GM23338 (cell line): ENCODE results near the gene KAZN. TPM values are rescaled to one million over a fixed set of nuclear protein-coding genes. Genes with fewer than 3 reads are reported as not detected.

Experiments used
- ATAC-seq: fragments of 200-7000 bp; cut with Tn5 transposase; 3 replicates; pipeline ENCODE4 v1.9.1; 2020
- DNase-seq: peaks from one replicate; pipeline ENCODE4 v3.0.0-alpha.2; 2015; ENCODE audit warnings: low spot score
- H2AFZ ChIP-seq: fragments of 200-600 bp; sonication (generic); 2 replicates; pipeline ENCODE4 v1.8.0; 2016; ENCODE audit warnings: antibody characterized with exemption, mild to moderate bottlenecking, moderate library complexity
- H3F3A ChIP-seq: fragments of 200-600 bp; sonication (generic); replicated peaks from 2 replicates; pipeline ENCODE4 v1.8.0; 2017; ENCODE audit warnings: antibody characterized with exemption, mixed run types, low read depth
- H3K27ac ChIP-seq: fragments of 200-600 bp; sonication (generic); 2 replicates; pipeline ENCODE4 v1.6.1; 2016; ENCODE audit warnings: low read depth
- H3K27me3 ChIP-seq: fragments of 200-600 bp; sonication (generic); 2 replicates; pipeline ENCODE4 v1.8.0; 2016; ENCODE audit warnings: mild to moderate bottlenecking, mixed run types, moderate library complexity; ENCODE audit not compliant: insufficient read depth
- H3K36me3 ChIP-seq: fragments of 200-600 bp; sonication (generic); 2 replicates; pipeline ENCODE4 v1.8.0; 2016; ENCODE audit warnings: mild to moderate bottlenecking; ENCODE audit not compliant: insufficient read depth
- H3K4me1 ChIP-seq: fragments of 200-600 bp; sonication (generic); 2 replicates; pipeline ENCODE4 v1.8.0; 2016; ENCODE audit warnings: mild to moderate bottlenecking, moderate library complexity; ENCODE audit not compliant: insufficient read depth
- H3K4me2 ChIP-seq: fragments of 200-600 bp; sonication (generic); 2 replicates; pipeline ENCODE4 v1.7.1; 2017; ENCODE audit warnings: mixed run types
- H3K4me3 ChIP-seq: fragments of 200-600 bp; sonication (generic); 2 replicates; pipeline ENCODE4 v1.6.1; 2016; ENCODE audit warnings: mixed run types
- H3K79me2 ChIP-seq: fragments of 200-600 bp; sonication (generic); replicated peaks from 2 replicates; pipeline ENCODE4 v1.8.0; 2017; ENCODE audit warnings: mild to moderate bottlenecking; ENCODE audit not compliant: insufficient read depth
- H3K9me2 ChIP-seq: fragments of 200-600 bp; sonication (generic); 2 replicates; pipeline ENCODE4 v1.8.0; 2017; ENCODE audit not compliant: insufficient read depth
- H4K20me1 ChIP-seq: fragments of 200-600 bp; sonication (generic); replicated peaks from 2 replicates; pipeline ENCODE4 v1.8.0; 2017; ENCODE audit warnings: mild to moderate bottlenecking; ENCODE audit not compliant: insufficient read depth
- H3K27ac Mint-ChIP-seq: 2 replicates; pipeline ENCODE4 v1.8.0; 2020; ENCODE audit warnings: inconsistent platforms, mild to moderate bottlenecking, moderate library complexity, mixed read lengths
- H3K27me3 Mint-ChIP-seq: 3 replicates; pipeline ENCODE4 v1.8.0; 2022; ENCODE audit warnings: low read depth, mild to moderate bottlenecking, moderate library complexity, mixed read lengths, inconsistent platforms; ENCODE audit not compliant: insufficient read depth, poor library complexity
- H3K36me3 Mint-ChIP-seq: 3 replicates; pipeline ENCODE4 v1.8.0; 2021; ENCODE audit warnings: low read depth, mild to moderate bottlenecking, inconsistent platforms, moderate library complexity, mixed read lengths
- H3K4me1 Mint-ChIP-seq: 3 replicates; pipeline ENCODE4 v1.8.0; 2020; ENCODE audit warnings: mild to moderate bottlenecking, inconsistent platforms, mixed read lengths
- H3K4me3 Mint-ChIP-seq: 3 replicates; pipeline ENCODE4 v1.8.0; 2021; ENCODE audit warnings: moderate library complexity, mild to moderate bottlenecking, inconsistent platforms, mixed read lengths
- H3K9me3 Mint-ChIP-seq: 3 replicates; pipeline ENCODE4 v1.8.0; 2020; ENCODE audit warnings: moderate library complexity, mild to moderate bottlenecking, inconsistent platforms, mixed read lengths
- CREB1 ChIP-seq: fragments of 250-450 bp; sonication (Bioruptor Pico); IDR thresholded peaks from 2 replicates; pipeline ENCODE4 v1.5.0; 2020; ENCODE audit warnings: low read depth, mild to moderate bottlenecking, moderate library complexity
- EZH2 ChIP-seq: fragments of 200-600 bp; sonication (generic); IDR thresholded peaks from one replicate; pipeline ENCODE4 v1.8.0; 2017; ENCODE audit warnings: antibody characterized with exemption, mild to moderate bottlenecking, low read depth; ENCODE audit not compliant: unreplicated experiment
- EZH2phosphoT487 ChIP-seq: fragments of 200-600 bp; sonication (generic); IDR thresholded peaks from one replicate; pipeline ENCODE4 v1.8.1; 2018; ENCODE audit warnings: antibody characterized with exemption; ENCODE audit not compliant: unreplicated experiment
- JUNB ChIP-seq: IDR thresholded peaks from one replicate; pipeline ENCODE4 v1.6.1; 2016; ENCODE audit warnings: antibody characterized with exemption; ENCODE audit not compliant: unreplicated experiment
- NANOG ChIP-seq: IDR thresholded peaks from 2 replicates; pipeline ENCODE4 v1.6.1; 2016; ENCODE audit warnings: antibody characterized with exemption, borderline replicate concordance
- ZNF114 ChIP-seq: fragments of 250-450 bp; sonication (Bioruptor Pico); IDR thresholded peaks from 2 replicates; pipeline ENCODE4 v1.5.0; 2020; ENCODE audit warnings: mild to moderate bottlenecking, moderate library complexity
- ZNF331 ChIP-seq: fragments of 250-450 bp; sonication (Bioruptor Pico); IDR thresholded peaks from 2 replicates; pipeline ENCODE4 v1.5.0; 2020; ENCODE audit warnings: low read depth, mild to moderate bottlenecking, moderate library complexity
- polyA plus RNA-seq: library from polyadenylated mRNA; unstranded; fragments of >200 nt; fragmentation: Nextera tagmentation; extraction: Ambion mirVana; gene quantifications from 2 replicates; pipeline ENCODE4 v1.2.1, GENCODE V29; 2016
- total RNA-seq: library from RNA; depleted of rRNA; stranded (reverse); fragments of >200 nt; shearing (Covaris generic); gene quantifications from 2 replicates; pipeline ENCODE4 v1.2.3, GENCODE V29; 2014
- TF ChIP-seq, protein P1 (sequence below): fragments of 250-450 bp; sonication (Bioruptor Pico); IDR thresholded peaks from 2 replicates; pipeline ENCODE4 v1.5.0; 2020; ENCODE audit warnings: mild to moderate bottlenecking, moderate library complexity
- TF ChIP-seq, protein P2 (sequence below): IDR thresholded peaks from 2 replicates; pipeline ENCODE4 v1.6.1; 2016; ENCODE audit warnings: antibody characterized with exemption
- TF ChIP-seq, protein P3 (sequence below): IDR thresholded peaks from one replicate; pipeline ENCODE4 v1.6.1; 2018; ENCODE audit warnings: antibody characterized with exemption; ENCODE audit not compliant: unreplicated experiment
- TF ChIP-seq, protein P4 (sequence below), 2 experiments: fragments of 200-600 bp in 1 of 2; sonication (generic) in 1 of 2; conservative IDR thresholded peaks; 2 replicates each; pipeline versions ENCODE4 v1.5.1 to v1.6.1; 2016 to 2017; ENCODE audit warnings: antibody characterized with exemption in 2 of 2, low read depth in 2 of 2, mild to moderate bottlenecking in 2 of 2, moderate library complexity in 1 of 2

KAZN gene
- total and polyA plus RNA-seq, 2 experiments from 2014 or later = 9.9 to 15.0 TPM

DNA sequence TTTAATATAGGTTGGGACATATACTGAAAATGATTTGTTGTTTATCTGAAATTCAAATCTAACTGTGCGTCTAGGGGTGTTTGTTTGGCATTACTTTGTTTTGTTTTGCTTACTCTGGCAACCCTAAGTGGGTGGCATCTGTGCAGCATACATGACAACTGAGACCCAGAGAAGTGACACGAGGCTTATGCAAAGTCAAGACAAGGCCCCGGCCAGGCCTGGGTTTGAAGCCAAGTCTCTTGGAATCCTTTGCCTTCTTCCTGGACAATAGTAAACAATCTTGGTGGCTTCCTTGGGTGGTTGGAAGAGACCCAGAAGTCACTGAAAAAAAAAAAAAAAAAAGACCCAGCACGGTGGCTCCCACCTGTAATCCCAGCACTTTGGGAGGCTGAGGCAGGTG, 357.5 kb downstream of the KAZN start (continued):
- TF ChIP-seq, protein P1, sequence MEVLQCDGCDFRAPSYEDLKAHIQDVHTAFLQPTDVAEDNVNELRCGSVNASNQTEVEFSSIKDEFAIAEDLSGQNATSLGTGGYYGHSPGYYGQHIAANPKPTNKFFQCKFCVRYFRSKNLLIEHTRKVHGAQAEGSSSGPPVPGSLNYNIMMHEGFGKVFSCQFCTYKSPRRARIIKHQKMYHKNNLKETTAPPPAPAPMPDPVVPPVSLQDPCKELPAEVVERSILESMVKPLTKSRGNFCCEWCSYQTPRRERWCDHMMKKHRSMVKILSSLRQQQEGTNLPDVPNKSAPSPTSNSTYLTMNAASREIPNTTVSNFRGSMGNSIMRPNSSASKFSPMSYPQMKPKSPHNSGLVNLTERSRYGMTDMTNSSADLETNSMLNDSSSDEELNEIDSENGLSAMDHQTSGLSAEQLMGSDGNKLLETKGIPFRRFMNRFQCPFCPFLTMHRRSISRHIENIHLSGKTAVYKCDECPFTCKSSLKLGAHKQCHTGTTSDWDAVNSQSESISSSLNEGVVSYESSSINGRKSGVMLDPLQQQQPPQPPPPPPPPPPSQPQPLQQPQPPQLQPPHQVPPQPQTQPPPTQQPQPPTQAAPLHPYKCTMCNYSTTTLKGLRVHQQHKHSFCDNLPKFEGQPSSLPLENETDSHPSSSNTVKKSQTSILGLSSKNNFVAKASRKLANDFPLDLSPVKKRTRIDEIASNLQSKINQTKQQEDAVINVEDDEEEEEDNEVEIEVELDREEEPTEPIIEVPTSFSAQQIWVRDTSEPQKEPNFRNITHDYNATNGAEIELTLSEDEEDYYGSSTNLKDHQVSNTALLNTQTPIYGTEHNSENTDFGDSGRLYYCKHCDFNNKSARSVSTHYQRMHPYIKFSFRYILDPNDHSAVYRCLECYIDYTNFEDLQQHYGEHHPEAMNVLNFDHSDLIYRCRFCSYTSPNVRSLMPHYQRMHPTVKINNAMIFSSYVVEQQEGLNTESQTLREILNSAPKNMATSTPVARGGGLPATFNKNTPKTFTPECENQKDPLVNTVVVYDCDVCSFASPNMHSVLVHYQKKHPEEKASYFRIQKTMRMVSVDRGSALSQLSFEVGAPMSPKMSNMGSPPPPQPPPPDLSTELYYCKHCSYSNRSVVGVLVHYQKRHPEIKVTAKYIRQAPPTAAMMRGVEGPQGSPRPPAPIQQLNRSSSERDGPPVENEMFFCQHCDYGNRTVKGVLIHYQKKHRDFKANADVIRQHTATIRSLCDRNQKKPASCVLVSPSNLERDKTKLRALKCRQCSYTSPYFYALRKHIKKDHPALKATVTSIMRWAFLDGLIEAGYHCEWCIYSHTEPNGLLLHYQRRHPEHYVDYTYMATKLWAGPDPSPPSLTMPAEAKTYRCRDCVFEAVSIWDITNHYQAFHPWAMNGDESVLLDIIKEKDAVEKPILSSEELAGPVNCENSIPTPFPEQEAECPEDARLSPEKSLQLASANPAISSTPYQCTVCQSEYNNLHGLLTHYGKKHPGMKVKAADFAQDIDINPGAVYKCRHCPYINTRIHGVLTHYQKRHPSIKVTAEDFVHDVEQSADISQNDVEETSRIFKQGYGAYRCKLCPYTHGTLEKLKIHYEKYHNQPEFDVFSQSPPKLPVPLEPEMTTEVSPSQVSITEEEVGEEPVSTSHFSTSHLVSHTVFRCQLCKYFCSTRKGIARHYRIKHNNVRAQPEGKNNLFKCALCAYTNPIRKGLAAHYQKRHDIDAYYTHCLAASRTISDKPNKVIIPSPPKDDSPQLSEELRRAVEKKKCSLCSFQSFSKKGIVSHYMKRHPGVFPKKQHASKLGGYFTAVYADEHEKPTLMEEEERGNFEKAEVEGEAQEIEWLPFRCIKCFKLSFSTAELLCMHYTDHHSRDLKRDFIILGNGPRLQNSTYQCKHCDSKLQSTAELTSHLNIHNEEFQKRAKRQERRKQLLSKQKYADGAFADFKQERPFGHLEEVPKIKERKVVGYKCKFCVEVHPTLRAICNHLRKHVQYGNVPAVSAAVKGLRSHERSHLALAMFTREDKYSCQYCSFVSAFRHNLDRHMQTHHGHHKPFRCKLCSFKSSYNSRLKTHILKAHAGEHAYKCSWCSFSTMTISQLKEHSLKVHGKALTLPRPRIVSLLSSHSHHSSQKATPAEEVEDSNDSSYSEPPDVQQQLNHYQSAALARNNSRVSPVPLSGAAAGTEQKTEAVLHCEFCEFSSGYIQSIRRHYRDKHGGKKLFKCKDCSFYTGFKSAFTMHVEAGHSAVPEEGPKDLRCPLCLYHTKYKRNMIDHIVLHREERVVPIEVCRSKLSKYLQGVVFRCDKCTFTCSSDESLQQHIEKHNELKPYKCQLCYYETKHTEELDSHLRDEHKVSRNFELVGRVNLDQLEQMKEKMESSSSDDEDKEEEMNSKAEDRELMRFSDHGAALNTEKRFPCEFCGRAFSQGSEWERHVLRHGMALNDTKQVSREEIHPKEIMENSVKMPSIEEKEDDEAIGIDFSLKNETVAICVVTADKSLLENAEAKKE (CRISPR knock-in tag) = no peak
- TF ChIP-seq JUNB = no peak
- TF ChIP-seq CREB1 (CRISPR knock-in tag) = no peak
- TF ChIP-seq NANOG = no peak

DNA sequence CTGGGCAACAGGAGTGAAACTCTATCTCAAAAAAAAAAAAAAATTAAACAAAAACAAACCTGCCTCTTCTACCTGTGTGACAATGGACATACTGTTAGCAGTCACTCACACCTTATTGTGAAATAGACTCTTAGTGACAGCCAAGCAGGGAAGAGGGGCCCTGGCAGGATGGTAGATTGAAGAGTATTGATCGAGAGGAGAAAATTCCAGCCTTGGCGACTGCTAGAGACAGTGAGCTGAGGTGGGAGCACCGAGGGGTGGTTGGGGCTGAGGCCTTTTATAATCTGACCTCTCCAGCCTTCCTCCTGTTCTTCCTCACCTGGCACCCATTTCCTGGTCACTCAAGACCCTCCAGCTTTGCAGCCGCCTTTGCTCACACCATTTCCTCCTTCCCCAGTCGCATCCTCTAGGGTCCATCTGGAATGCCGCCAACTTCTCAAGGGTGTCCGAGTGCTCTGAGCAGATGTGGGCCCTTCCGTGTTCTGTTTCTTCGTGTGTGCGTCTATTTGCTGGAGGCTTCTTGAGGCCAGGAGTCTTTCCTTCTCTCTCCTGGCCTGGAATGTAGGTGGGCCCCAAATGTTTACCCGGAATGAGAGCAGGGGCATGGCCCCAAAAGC, 358.2 kb downstream of the KAZN start:
- no peak overlapping the region for H3K27ac Mint-ChIP-seq

More for the DNA sequence above, 358.2 kb downstream of the KAZN start:
- ATAC-seq = no peak
- no peak overlapping the region for H3K4me3 Mint-ChIP-seq
- Histone ChIP-seq H3K4me3 (no peak overlapping the region), H3K79me2 (no peaks in the 10 kb centered on the region), H3K9me2 (no peaks in the 10 kb centered on the region), H4K20me1 (no peaks in the 10 kb centered on the region; the same call in 1 of the 2 replicates), H3K27me3 (no peaks in the 10 kb centered on the region), H3K4me2 (no peak overlapping the region), H3F3A (no peaks in the 10 kb centered on the region), H2AFZ (no peak overlapping the region), H3K36me3 (no peaks in the 10 kb centered on the region), H3K27ac (no peak overlapping the region), H3K4me1 (no peaks in the 10 kb centered on the region)
- TF ChIP-seq, protein P2, sequence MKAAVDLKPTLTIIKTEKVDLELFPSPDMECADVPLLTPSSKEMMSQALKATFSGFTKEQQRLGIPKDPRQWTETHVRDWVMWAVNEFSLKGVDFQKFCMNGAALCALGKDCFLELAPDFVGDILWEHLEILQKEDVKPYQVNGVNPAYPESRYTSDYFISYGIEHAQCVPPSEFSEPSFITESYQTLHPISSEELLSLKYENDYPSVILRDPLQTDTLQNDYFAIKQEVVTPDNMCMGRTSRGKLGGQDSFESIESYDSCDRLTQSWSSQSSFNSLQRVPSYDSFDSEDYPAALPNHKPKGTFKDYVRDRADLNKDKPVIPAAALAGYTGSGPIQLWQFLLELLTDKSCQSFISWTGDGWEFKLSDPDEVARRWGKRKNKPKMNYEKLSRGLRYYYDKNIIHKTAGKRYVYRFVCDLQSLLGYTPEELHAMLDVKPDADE = no peak
- TF ChIP-seq, protein P3, sequence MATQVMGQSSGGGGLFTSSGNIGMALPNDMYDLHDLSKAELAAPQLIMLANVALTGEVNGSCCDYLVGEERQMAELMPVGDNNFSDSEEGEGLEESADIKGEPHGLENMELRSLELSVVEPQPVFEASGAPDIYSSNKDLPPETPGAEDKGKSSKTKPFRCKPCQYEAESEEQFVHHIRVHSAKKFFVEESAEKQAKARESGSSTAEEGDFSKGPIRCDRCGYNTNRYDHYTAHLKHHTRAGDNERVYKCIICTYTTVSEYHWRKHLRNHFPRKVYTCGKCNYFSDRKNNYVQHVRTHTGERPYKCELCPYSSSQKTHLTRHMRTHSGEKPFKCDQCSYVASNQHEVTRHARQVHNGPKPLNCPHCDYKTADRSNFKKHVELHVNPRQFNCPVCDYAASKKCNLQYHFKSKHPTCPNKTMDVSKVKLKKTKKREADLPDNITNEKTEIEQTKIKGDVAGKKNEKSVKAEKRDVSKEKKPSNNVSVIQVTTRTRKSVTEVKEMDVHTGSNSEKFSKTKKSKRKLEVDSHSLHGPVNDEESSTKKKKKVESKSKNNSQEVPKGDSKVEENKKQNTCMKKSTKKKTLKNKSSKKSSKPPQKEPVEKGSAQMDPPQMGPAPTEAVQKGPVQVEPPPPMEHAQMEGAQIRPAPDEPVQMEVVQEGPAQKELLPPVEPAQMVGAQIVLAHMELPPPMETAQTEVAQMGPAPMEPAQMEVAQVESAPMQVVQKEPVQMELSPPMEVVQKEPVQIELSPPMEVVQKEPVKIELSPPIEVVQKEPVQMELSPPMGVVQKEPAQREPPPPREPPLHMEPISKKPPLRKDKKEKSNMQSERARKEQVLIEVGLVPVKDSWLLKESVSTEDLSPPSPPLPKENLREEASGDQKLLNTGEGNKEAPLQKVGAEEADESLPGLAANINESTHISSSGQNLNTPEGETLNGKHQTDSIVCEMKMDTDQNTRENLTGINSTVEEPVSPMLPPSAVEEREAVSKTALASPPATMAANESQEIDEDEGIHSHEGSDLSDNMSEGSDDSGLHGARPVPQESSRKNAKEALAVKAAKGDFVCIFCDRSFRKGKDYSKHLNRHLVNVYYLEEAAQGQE = no peak
- no peak for TF ChIP-seq ZNF114
- TF ChIP-seq JUNB = no peak
- TF ChIP-seq, protein P4, sequence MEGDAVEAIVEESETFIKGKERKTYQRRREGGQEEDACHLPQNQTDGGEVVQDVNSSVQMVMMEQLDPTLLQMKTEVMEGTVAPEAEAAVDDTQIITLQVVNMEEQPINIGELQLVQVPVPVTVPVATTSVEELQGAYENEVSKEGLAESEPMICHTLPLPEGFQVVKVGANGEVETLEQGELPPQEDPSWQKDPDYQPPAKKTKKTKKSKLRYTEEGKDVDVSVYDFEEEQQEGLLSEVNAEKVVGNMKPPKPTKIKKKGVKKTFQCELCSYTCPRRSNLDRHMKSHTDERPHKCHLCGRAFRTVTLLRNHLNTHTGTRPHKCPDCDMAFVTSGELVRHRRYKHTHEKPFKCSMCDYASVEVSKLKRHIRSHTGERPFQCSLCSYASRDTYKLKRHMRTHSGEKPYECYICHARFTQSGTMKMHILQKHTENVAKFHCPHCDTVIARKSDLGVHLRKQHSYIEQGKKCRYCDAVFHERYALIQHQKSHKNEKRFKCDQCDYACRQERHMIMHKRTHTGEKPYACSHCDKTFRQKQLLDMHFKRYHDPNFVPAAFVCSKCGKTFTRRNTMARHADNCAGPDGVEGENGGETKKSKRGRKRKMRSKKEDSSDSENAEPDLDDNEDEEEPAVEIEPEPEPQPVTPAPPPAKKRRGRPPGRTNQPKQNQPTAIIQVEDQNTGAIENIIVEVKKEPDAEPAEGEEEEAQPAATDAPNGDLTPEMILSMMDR (conservative IDR thresholded peaks at IDR 0.05; ENCODE audit: low read depth in 2 of 2) = no peak
- TF ChIP-seq CREB1 (CRISPR knock-in tag) = no peak
- no peak for TF ChIP-seq NANOG
- no peak for TF ChIP-seq EZH2
- no peak for TF ChIP-seq EZH2phosphoT487
- TF ChIP-seq ZNF331 (CRISPR knock-in tag) = no peak
- peaks cover 13% of the 10 kb centered on the region for H3K4me1 Mint-ChIP-seq
- H3K9me3 Mint-ChIP-seq = no peaks in the 10 kb centered on the region
- peaks cover 7% of the 10 kb centered on the region for H3K27me3 Mint-ChIP-seq
- DNase-seq = no peak
- H3K36me3 Mint-ChIP-seq = no peaks in the 10 kb centered on the region; the same call in 2 of the 3 replicates
